Peyer's patch (tissue), 4 donors: ENCODE data around the gene GPT2.

Source experiments
- POLR2A ChIP-seq, 2 donors: fragments of 450-650 bp; IDR thresholded peaks; one replicate each; pipeline ENCODE4 v1.5.1; 2017; ENCODE audit warnings: antibody characterized with exemption in 2 of 2, mild to moderate bottlenecking in 2 of 2, moderate library complexity in 2 of 2
- TF ChIP-seq, protein P1 (sequence below), 6 experiments: fragments of 450-650 bp in 4 of 6; fragments of 200-600 bp in 2 of 6; sonication (generic) in 1 of 6; IDR thresholded peaks; one replicate each; pipeline ENCODE4 v1.5.1; 2017 to 2019; ENCODE audit warnings: antibody characterized with exemption in 6 of 6, mild to moderate bottlenecking in 3 of 6, moderate library complexity in 1 of 6

DNA sequence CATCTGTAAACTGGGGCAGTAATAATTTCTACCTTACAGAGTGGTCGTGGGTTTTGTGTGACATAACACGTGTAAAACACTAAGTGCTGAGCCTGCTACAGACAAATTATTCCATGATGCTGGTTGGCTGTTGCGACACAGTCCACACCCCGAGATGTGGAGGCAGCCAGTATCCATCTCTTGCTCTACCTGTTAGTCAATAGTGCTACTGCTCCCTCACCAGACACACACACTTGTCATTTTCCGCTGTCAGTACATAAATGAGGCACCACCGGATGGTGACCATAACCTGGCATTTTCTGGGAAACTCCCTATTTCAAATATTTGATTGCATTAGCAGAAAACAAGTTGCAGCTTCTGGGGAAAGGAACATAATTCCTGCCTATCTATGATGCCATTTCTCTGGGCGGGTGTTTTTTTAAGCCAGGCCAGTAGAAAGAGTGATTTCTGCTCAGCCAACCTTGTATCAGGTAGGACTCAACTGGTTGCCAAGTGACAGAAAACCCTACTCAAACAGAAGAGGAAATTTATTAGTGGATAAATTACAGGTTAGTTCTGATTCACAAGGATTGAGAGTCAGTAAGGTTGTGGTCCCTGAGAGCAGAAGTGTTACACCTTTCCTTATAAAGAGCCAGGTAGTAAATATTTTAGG lies 65.2 kb downstream of the GPT2 start:
- TF ChIP-seq, protein P1, sequence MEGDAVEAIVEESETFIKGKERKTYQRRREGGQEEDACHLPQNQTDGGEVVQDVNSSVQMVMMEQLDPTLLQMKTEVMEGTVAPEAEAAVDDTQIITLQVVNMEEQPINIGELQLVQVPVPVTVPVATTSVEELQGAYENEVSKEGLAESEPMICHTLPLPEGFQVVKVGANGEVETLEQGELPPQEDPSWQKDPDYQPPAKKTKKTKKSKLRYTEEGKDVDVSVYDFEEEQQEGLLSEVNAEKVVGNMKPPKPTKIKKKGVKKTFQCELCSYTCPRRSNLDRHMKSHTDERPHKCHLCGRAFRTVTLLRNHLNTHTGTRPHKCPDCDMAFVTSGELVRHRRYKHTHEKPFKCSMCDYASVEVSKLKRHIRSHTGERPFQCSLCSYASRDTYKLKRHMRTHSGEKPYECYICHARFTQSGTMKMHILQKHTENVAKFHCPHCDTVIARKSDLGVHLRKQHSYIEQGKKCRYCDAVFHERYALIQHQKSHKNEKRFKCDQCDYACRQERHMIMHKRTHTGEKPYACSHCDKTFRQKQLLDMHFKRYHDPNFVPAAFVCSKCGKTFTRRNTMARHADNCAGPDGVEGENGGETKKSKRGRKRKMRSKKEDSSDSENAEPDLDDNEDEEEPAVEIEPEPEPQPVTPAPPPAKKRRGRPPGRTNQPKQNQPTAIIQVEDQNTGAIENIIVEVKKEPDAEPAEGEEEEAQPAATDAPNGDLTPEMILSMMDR (IDR thresholded peaks at IDR 0.05): no peak
- TF ChIP-seq POLR2A (IDR thresholded peaks at IDR 0.05): no peak
